ENCODE measurements around the gene FOXO3.

The FOXO3 gene

DNA sequence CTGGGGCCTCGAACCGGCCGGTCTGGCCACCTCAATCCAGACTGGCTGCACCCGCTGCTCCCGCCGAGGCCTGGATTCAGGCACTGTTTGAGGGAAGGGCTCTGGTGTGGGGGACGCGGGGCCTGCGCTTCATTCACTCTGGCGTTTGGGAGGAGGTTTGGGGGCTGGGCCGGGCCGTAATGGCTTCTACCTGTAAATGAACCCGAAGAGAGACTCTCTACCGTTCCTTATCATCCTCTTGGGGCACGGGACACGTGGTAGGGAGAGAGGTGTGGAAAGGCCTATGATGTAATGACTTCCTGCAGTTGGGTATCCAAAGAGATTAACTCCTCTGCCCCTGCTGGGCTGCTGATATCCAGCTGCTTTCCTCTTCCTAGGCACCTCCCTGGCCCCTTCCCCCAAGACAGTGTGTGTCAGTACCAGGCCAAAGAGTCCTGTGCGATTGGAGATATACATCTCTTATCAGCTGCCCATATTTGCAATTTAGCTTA lies 1.8 kb downstream of the FOXO3 start:
- Mint-ChIP-seq H3K27me3 (no peaks in the 10 kb centered on the region), H3K27ac (peak overlapping the region; percentile 77), H3K36me3 (peaks cover 3% of the 10 kb centered on the region), H3K4me1 (ENCODE audit: low read depth) (peaks cover 57% of the 10 kb centered on the region), H3K9me3 (ENCODE audit: low read depth) (no peaks in the 10 kb centered on the region), H3K4me3 (peak overlapping the region; percentile 76)

DNA sequence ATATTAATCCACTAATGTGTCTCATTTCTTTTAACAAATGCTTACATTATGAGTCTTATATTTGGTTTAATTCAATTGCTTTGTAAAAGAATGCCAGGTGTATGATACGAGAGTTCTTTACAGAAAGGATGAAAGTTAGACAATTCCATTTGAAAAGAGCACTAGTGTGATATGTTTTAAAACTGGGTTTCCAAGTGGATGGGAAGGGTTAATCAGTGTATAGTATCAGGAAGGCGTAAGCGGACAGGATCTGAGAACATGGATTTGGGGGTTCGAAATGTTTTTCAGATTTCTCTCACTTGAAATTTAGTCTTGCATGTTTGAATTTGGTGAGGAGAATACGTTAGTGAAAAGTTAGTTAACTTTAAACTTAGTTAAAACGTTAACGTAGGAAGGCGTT lies 2.6 kb downstream of the FOXO3 start:
- Mint-ChIP-seq H3K4me1 (ENCODE audit: low read depth) (peaks cover 59% of the 10 kb centered on the region), H3K27ac (no peak overlapping the region), H3K9me3 (ENCODE audit: low read depth) (no peaks in the 10 kb centered on the region), H3K36me3 (peaks cover 4% of the 10 kb centered on the region), H3K4me3 (peak overlapping the region; percentile 76), H3K27me3 (no peaks in the 10 kb centered on the region)

GRCh38 chr6:108564178-108564577 lies 3.5 kb downstream of the FOXO3 start:
- H3K9me3 Mint-ChIP-seq (ENCODE audit: low read depth), result no peaks in the 10 kb centered on the region
- H3K4me3 Mint-ChIP-seq, result peak overlapping the region; percentile 69
- no peaks in the 10 kb centered on the region for H3K27me3 Mint-ChIP-seq
- peaks cover 68% of the 10 kb centered on the region for H3K4me1 Mint-ChIP-seq (ENCODE audit: low read depth)
- peaks cover 11% of the 10 kb centered on the region for H3K36me3 Mint-ChIP-seq
- peak overlapping the region; percentile 87 for H3K27ac Mint-ChIP-seq

GRCh38 chr6:108565091-108565766 lies 4.5 kb downstream of the FOXO3 start:
- no peaks in the 10 kb centered on the region for H3K27me3 Mint-ChIP-seq
- peak overlapping the region; percentile 87 for H3K27ac Mint-ChIP-seq
- no peaks in the 10 kb centered on the region for H3K9me3 Mint-ChIP-seq (ENCODE audit: low read depth)
- H3K4me3 Mint-ChIP-seq, result peak overlapping the region; percentile 69
- peaks cover 14% of the 10 kb centered on the region for H3K36me3 Mint-ChIP-seq
- H3K4me1 Mint-ChIP-seq (ENCODE audit: low read depth), result peaks cover 70% of the 10 kb centered on the region

DNA sequence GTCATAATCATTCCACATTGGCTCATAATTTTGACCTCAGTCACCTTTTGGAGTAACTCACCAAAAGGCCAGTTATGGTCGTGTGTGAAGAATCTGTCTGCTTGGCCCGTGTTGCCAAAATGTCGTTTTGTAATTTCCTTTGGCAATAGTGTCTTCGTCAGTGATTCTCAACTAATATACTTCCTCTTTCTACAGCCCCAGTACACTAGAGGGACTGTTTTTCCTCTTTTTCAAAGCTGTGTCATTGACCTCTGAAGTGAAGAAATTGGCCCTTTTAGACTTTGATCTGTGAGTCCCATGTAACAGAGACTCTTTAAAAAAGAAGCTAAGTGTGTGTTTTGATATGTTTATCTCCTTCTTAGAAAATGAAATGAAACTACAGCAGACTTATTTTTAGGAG lies 5.2 kb downstream of the FOXO3 start:
- Mint-ChIP-seq H3K36me3 (peaks cover 16% of the 10 kb centered on the region), H3K9me3 (ENCODE audit: low read depth) (no peaks in the 10 kb centered on the region), H3K4me1 (ENCODE audit: low read depth) (peaks cover 70% of the 10 kb centered on the region), H3K27ac (peak overlapping the region; percentile 55), H3K4me3 (peak overlapping the region; percentile 9), H3K27me3 (no peaks in the 10 kb centered on the region)

DNA sequence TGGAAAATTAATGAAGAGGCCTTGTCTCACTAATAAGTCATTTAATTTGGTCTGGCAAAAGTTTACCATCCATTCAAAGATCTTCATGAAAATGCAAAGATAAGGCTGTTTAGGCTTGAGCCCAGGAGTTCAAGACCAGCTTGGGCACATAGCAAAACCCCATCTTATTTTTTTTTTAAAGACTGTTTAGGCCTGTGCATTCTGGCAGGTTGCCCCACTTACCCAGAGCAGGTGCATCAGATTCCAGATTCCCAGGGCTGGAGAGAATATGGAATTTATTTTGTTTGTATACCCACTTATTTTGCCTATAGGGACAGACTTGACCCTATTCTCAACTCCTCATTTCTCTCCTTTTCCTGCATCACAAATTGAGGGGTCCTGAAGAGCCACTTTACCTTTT lies 5.7 kb downstream of the FOXO3 start:
- no peak overlapping the region for H3K27ac Mint-ChIP-seq
- no peaks in the 10 kb centered on the region for H3K27me3 Mint-ChIP-seq
- H3K4me1 Mint-ChIP-seq (ENCODE audit: low read depth), result peaks cover 73% of the 10 kb centered on the region
- no peaks in the 10 kb centered on the region for H3K9me3 Mint-ChIP-seq (ENCODE audit: low read depth)
- H3K4me3 Mint-ChIP-seq, result no peak overlapping the region
- H3K36me3 Mint-ChIP-seq, result peaks cover 21% of the 10 kb centered on the region

DNA sequence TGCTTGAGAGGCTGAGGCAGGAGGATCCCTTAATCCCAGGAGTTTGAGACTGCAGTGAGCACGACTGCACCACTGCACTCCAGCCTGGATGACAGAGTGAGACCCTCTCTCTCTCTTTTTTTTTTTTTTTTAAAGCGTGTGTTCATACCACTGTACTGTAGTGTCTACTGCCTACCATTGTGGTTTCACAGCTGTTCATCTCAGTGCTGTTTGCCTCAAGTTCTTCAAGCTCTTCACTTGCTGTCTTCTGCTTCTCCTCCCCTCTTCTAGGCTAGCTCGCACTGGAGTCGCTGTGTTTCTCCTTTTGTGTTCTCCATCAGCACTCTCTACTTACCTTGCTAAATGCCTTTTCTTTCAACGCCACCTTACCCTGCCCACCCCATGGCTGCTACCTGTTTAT lies 7.4 kb downstream of the FOXO3 start:
- Mint-ChIP-seq H3K27ac (peak overlapping the region; percentile 30), H3K4me3 (no peak overlapping the region), H3K9me3 (ENCODE audit: low read depth) (no peaks in the 10 kb centered on the region), H3K4me1 (ENCODE audit: low read depth) (peaks cover 62% of the 10 kb centered on the region), H3K27me3 (no peaks in the 10 kb centered on the region), H3K36me3 (peaks cover 21% of the 10 kb centered on the region)

GRCh38 chr6:108568551-108569305 lies 8.0 kb downstream of the FOXO3 start:
- Mint-ChIP-seq H3K9me3 (ENCODE audit: low read depth) (no peaks in the 10 kb centered on the region), H3K4me1 (ENCODE audit: low read depth) (peaks cover 57% of the 10 kb centered on the region), H3K4me3 (no peak overlapping the region), H3K27me3 (no peaks in the 10 kb centered on the region), H3K27ac (no peak overlapping the region), H3K36me3 (peaks cover 21% of the 10 kb centered on the region)

DNA sequence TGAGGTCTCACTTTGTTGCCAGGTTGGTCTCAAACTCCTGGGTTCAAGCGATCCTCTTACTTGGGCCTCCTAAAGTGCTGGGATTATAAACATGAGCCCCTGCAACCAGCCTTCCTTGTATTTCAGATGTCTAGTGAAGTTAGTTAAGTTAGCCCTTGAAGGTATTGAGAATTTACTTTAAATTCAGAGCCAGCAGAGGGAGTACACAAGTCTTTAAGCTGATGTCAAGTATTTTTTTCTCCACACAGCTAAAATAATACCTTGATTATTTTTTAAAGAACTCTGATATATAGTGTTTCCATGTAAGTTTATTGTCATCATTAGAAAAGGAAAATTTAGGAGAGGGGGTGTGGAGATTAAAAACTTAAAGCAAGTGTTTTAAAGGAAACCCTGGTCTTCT lies 9.8 kb downstream of the FOXO3 start:
- no peak overlapping the region for H3K27ac Mint-ChIP-seq
- peaks cover 51% of the 10 kb centered on the region for H3K4me1 Mint-ChIP-seq (ENCODE audit: low read depth)
- no peaks in the 10 kb centered on the region for H3K9me3 Mint-ChIP-seq (ENCODE audit: low read depth)
- H3K36me3 Mint-ChIP-seq, result peaks cover 23% of the 10 kb centered on the region
- no peaks in the 10 kb centered on the region for H3K27me3 Mint-ChIP-seq
- no peak overlapping the region for H3K4me3 Mint-ChIP-seq

GRCh38 chr6:108574457-108575141 lies 13.9 kb downstream of the FOXO3 start:
- Mint-ChIP-seq H3K4me3 (no peak overlapping the region), H3K36me3 (peaks cover 14% of the 10 kb centered on the region), H3K27me3 (no peaks in the 10 kb centered on the region), H3K27ac (no peak overlapping the region), H3K4me1 (ENCODE audit: low read depth) (peaks cover 50% of the 10 kb centered on the region), H3K9me3 (ENCODE audit: low read depth) (no peaks in the 10 kb centered on the region)

DNA sequence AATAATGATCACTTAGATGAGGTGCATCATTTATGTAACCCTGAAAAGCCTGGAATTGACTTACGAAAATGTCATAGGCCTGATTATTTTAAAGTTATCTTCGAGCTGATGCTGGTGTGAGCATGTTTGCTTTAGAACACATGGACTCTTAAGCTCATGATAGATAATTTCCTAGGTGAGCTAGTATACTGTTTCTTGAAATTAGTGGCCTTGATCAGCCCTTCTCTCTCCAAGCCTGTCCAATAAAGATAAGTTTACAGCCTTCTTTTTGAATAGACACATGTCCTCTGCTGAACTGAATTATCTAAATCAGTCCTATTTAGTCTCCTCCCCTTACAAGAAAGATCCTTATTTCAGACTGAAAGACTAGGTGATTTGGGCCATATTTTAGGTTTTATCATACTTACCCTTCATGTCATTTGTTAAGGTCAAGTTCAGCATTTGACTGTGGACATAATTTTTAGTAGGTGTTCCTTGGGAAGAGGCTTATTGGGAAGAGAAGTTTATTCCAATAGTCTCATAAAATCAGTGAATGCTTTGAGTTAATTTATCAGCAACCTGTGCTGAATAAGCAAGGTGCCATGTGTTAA lies 15.3 kb downstream of the FOXO3 start:
- no peaks in the 10 kb centered on the region for H3K9me3 Mint-ChIP-seq (ENCODE audit: low read depth)
- H3K27me3 Mint-ChIP-seq, result no peaks in the 10 kb centered on the region
- no peak overlapping the region for H3K27ac Mint-ChIP-seq
- peaks cover 56% of the 10 kb centered on the region for H3K4me1 Mint-ChIP-seq (ENCODE audit: low read depth)
- no peak overlapping the region for H3K4me3 Mint-ChIP-seq
- H3K36me3 Mint-ChIP-seq, result peaks cover 10% of the 10 kb centered on the region

DNA sequence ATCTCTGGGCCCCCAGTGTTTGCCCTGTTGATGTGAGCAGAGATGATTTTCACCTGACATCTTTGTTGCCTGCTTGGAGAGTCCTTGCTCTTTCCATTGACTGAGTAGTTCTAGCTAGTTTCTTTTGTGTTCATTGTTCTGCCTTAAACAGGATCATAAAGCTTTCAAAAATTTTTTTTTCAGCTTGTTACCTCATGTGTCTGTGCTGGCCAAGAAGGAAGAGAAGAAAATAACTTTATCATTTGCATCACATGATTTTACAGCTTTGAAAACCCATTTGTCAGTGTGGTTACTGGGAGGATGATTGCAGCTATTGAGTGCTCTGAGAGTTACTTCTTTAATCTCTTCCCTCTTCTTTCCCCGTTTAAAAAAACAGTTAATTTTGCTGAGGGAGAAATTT lies 16.0 kb downstream of the FOXO3 start:
- peaks cover 60% of the 10 kb centered on the region for H3K4me1 Mint-ChIP-seq (ENCODE audit: low read depth)
- H3K27me3 Mint-ChIP-seq, result no peaks in the 10 kb centered on the region
- peaks cover 7% of the 10 kb centered on the region for H3K36me3 Mint-ChIP-seq
- no peak overlapping the region for H3K4me3 Mint-ChIP-seq
- no peaks in the 10 kb centered on the region for H3K9me3 Mint-ChIP-seq (ENCODE audit: low read depth)
- peak overlapping the region; percentile 67 for H3K27ac Mint-ChIP-seq

DNA sequence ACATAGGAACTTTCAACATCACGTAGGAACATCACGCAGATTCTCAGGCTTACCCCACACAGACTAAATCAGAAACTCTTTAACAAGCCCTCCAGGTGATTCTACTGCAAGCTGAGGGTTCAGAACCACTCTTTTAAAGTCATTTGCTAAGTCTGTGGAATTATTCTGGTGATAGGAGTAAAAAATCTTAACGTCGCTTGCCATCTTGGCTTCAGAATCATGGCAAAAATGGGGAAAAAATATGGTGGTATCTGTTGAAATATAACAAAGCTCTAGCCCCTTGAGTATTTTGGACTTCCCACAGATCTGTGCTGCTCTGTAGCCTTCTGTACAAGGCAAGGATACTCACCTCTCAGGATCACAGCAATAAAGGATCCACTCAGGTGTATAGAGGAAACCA lies 17.4 kb downstream of the FOXO3 start:
- H3K27me3 Mint-ChIP-seq, result no peaks in the 10 kb centered on the region
- H3K27ac Mint-ChIP-seq, result peak overlapping the region; percentile 4
- no peak overlapping the region for H3K4me3 Mint-ChIP-seq
- no peaks in the 10 kb centered on the region for H3K9me3 Mint-ChIP-seq (ENCODE audit: low read depth)
- peaks cover 7% of the 10 kb centered on the region for H3K36me3 Mint-ChIP-seq
- H3K4me1 Mint-ChIP-seq (ENCODE audit: low read depth), result peaks cover 68% of the 10 kb centered on the region

DNA sequence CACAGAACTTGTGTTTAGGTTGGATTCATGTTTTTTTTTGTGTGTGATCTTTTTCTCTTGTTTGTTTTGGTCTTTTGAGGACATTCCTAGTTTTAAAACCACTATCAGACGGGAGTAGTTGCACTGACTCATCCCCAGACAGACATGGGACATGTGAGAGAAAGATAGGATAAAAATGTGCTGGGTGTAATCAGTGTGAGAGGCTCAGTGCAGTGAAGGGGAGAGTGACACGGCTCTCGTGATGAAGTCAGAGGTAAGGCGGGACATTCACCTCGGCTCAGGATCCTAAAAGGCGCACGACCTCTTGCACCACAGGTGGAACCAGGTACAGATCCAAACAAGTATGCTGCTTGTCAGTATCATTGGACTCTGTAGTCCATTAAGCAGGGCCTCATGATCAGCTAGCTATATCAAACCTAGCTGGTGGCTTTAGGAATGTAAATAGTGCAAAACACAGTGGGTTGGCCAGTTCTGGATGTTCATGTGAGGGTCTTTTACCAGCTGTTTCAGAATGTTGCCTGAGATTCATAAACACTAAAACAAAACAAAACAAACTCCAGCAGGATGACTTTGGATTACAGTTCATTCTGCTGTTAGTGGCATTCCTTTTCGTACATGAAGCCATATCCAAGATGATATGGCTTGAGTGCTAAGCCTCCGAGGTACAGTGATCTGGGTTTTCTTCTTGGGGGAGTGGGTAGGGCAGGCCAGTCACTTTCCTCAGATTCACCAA lies 18.0 kb downstream of the FOXO3 start:
- Mint-ChIP-seq H3K27me3 (no peaks in the 10 kb centered on the region), H3K4me3 (no peak overlapping the region), H3K4me1 (ENCODE audit: low read depth) (peaks cover 68% of the 10 kb centered on the region), H3K9me3 (ENCODE audit: low read depth) (no peaks in the 10 kb centered on the region), H3K27ac (peak overlapping the region; percentile 4), H3K36me3 (peaks cover 7% of the 10 kb centered on the region)
